MM.1S (cell line): Measurements from ENCODE around the gene RRAGC.
"Not testable (repeated sequence)": the region's sequence is repeated elsewhere in the genome, so short reads cannot be mapped to it uniquely, and the experiment has no call there.

ENCODE experiments used
- DNase-seq: peaks from one replicate; pipeline ENCODE4 v3.0.0-alpha.2; 2015
- H2AFZ ChIP-seq: fragments of 300-600 bp; sonication (generic); 2 replicates; pipeline ENCODE4 v1.6.0; 2016; ENCODE audit warnings: antibody characterized with exemption, low read length
- H3F3A ChIP-seq: fragments of 300-600 bp; sonication (generic); 2 replicates; pipeline ENCODE4 v1.6.1; 2016; ENCODE audit warnings: mild to moderate bottlenecking, antibody characterized with exemption, low read length, moderate library complexity, mixed read lengths; ENCODE audit not compliant: insufficient read depth
- H3K27ac ChIP-seq: fragments of 300-600 bp; sonication (generic); 2 replicates; pipeline ENCODE4 v1.5.1; 2016; ENCODE audit warnings: mild to moderate bottlenecking, low read length
- H3K27me3 ChIP-seq: fragments of 300-600 bp; sonication (generic); replicated peaks from 2 replicates; pipeline ENCODE4 v1.6.0; 2016; ENCODE audit warnings: low read length; ENCODE audit not compliant: insufficient read depth
- H3K36me3 ChIP-seq: fragments of 300-600 bp; sonication (generic); replicated peaks from 2 replicates; pipeline ENCODE4 v1.6.1; 2016; ENCODE audit warnings: mild to moderate bottlenecking, low read length, mixed read lengths; ENCODE audit not compliant: insufficient read depth
- H3K4me1 ChIP-seq: fragments of 300-600 bp; sonication (generic); 2 replicates; pipeline ENCODE4 v1.6.1; 2016; ENCODE audit warnings: low read length, mixed read lengths
- H3K4me2 ChIP-seq: fragments of 300-600 bp; sonication (generic); 2 replicates; pipeline ENCODE4 v1.6.0; 2016; ENCODE audit warnings: low read depth, low read length
- H3K4me3 ChIP-seq: fragments of 300-600 bp; sonication (generic); 2 replicates; pipeline ENCODE4 v1.5.1; 2016; ENCODE audit warnings: low read length, mixed read lengths
- H3K79me2 ChIP-seq: fragments of 300-600 bp; sonication (generic); 2 replicates; pipeline ENCODE4 v1.6.1; 2016; ENCODE audit warnings: mixed run types, low read length, mixed read lengths
- H3K9ac ChIP-seq: fragments of 300-600 bp; sonication (generic); 2 replicates; pipeline ENCODE4 v1.6.1; 2016; ENCODE audit warnings: low read length, mixed read lengths
- H3K9me2 ChIP-seq: fragments of 300-600 bp; sonication (generic); replicated peaks from 2 replicates; pipeline ENCODE4 v1.6.1; 2016; ENCODE audit warnings: mild to moderate bottlenecking, low read length, mixed read lengths; ENCODE audit not compliant: insufficient read depth
- H3K9me3 ChIP-seq: fragments of 300-600 bp; sonication (generic); replicated peaks from 2 replicates; pipeline ENCODE4 v1.6.1; 2016; ENCODE audit warnings: mild to moderate bottlenecking, low read length, mixed read lengths; ENCODE audit not compliant: insufficient read depth
- H4K20me1 ChIP-seq: fragments of 300-600 bp; sonication (generic); 2 replicates; pipeline ENCODE4 v1.6.1; 2016; ENCODE audit warnings: mild to moderate bottlenecking, low read length, moderate library complexity, mixed read lengths; ENCODE audit not compliant: insufficient read depth
- EZH2 ChIP-seq: fragments of 300-600 bp; sonication (generic); optimal IDR thresholded peaks from 2 replicates; pipeline ENCODE3; 2017; ENCODE audit warnings: low read depth, mild to moderate bottlenecking, antibody characterized with exemption, low read length, mixed read lengths
- EZH2phosphoT487 ChIP-seq: fragments of 300-600 bp; sonication (generic); IDR thresholded peaks from 2 replicates; pipeline ENCODE4 v1.6.1; 2018; ENCODE audit warnings: antibody characterized with exemption, low read length
- TF ChIP-seq, protein P1 (sequence below): fragments of 300-600 bp; sonication (generic); IDR thresholded peaks from 2 replicates; pipeline ENCODE4 v1.5.1; 2016; ENCODE audit warnings: antibody characterized with exemption, low read length, mixed read lengths

RRAGC gene

DNA sequence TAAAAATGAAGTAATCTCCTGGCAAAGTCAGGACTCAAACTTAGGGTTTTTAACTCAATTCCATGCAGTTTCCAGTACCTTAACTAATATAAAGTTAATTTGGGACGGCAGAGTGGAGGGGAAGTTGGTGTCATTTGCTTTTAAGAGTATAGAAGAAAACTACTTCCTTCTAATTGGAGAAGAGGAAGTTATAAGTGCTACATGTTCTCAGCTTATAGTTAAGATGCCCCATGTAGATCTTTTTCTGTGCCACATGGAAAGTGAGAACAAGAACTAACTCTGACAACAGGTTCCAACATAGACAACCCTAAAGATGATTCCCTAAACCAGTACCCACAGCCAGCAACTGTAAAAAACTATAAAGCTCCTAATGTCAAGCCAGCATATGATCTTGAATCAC is 11.5 kb downstream of the RRAGC start:
- Histone ChIP-seq H3K4me2 (no peak overlapping the region), H3K36me3 (0 out of 2 replicates have a peak, but pooled peaks cover 11% of the 10 kb centered on the region)
- no peak for DNase-seq

DNA sequence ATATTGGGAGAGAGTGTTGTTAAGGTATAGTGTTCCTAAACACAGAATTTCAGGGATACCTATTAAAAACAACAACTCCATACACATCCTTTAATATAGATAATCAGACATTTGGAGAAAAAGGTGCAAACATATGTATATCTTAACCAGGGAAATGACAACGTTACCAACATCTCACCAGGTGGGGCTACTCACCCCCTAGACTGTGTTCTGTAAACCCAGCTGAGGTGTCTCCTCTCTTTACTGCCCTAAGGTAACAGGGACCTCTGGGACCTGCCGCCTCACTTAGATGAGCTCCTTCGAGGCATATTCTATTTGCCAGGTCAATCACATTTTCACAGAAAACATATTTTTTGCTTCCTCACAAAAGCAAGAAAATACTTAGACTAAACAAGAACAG is 13.4 kb downstream of the RRAGC start:
- no peaks in the 10 kb centered on the region for H4K20me1 ChIP-seq
- TF ChIP-seq EZH2phosphoT487 (no peak), EZH2 (no peak)
- TF ChIP-seq, protein P1, sequence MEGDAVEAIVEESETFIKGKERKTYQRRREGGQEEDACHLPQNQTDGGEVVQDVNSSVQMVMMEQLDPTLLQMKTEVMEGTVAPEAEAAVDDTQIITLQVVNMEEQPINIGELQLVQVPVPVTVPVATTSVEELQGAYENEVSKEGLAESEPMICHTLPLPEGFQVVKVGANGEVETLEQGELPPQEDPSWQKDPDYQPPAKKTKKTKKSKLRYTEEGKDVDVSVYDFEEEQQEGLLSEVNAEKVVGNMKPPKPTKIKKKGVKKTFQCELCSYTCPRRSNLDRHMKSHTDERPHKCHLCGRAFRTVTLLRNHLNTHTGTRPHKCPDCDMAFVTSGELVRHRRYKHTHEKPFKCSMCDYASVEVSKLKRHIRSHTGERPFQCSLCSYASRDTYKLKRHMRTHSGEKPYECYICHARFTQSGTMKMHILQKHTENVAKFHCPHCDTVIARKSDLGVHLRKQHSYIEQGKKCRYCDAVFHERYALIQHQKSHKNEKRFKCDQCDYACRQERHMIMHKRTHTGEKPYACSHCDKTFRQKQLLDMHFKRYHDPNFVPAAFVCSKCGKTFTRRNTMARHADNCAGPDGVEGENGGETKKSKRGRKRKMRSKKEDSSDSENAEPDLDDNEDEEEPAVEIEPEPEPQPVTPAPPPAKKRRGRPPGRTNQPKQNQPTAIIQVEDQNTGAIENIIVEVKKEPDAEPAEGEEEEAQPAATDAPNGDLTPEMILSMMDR: no peak
- 0 out of 2 replicates have a peak, but pooled peaks cover 4% of the 10 kb centered on the region for H3K36me3 ChIP-seq
- no peaks in the 10 kb centered on the region; the same call in 1 of the 2 replicates for H3F3A ChIP-seq
- H3K4me1 ChIP-seq: no peaks in the 10 kb centered on the region
- DNase-seq: no peak
- H3K9me2 ChIP-seq: no peaks in the 10 kb centered on the region
- no peak overlapping the region for H3K27ac ChIP-seq
- H3K9ac ChIP-seq: no peak overlapping the region
- H3K27me3 ChIP-seq: no peaks in the 10 kb centered on the region
- H3K4me3 ChIP-seq: no peak overlapping the region
- H3K9me3 ChIP-seq: no peaks in the 10 kb centered on the region
- no peak overlapping the region for H3K4me2 ChIP-seq
- H3K79me2 ChIP-seq: peaks cover 5% of the 10 kb centered on the region; the same call in 1 of the 2 replicates
- H2AFZ ChIP-seq: no peak overlapping the region

More for the DNA sequence above, 11.5 kb downstream of the RRAGC start:
- Histone ChIP-seq H3K79me2 (peaks cover 10% of the 10 kb centered on the region), H3K9ac (no peak overlapping the region), H2AFZ (no peak overlapping the region), H3K27me3 (no peaks in the 10 kb centered on the region), H3K27ac (no peak overlapping the region), H3K9me3 (no peaks in the 10 kb centered on the region), H3K9me2 (no peaks in the 10 kb centered on the region), H3K4me3 (no peak overlapping the region), H3K4me1 (no peaks in the 10 kb centered on the region), H3F3A (no peaks in the 10 kb centered on the region), H4K20me1 (no peaks in the 10 kb centered on the region)
- TF ChIP-seq EZH2phosphoT487 (no peak), EZH2 (no peak)
- TF ChIP-seq, protein P1: no peak

DNA sequence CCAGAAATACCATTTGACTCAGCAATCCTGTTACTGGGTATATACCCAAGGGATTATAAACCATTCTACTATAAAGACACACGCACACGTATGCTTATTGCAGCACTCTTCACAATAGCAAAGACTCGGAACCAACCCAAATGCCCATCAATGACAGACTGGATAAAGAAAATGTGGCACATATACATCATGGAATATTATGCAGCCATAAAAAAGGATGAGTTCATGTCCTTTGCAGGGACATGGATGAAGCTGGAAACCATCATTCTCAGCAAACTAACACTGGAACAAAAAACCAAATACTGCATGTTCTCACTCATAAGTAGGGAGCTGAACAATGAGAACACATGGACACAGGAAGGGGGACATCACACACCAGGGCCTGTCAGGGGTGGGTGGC is 14.5 kb downstream of the RRAGC start:
- not testable (repeated sequence) for H3K36me3 ChIP-seq, H2AFZ ChIP-seq, H3K4me2 ChIP-seq, H3K9me3 ChIP-seq, H3K79me2 ChIP-seq, H3K27me3 ChIP-seq, H3F3A ChIP-seq, DNase-seq, H3K9me2 ChIP-seq, H3K9ac ChIP-seq, H3K4me1 ChIP-seq, H3K27ac ChIP-seq, H3K4me3 ChIP-seq, H4K20me1 ChIP-seq

DNA sequence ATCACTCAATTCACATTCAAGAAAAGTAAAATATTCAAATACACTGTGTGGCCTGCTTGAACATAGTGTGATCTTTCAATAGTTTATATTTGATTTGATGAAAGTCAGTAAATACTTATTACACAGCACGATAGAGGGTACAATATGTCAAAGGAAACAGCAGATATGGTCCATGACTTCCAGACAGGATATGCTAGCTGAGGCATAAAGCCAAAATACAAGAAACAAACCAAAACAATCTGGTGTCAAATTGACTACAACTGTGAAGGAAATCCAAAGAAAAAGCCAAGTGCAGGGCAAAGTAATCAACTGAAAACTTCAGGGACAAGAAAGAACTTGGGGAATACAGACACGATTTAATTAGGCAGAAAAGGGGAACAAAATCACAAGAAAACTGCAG is 19.3 kb downstream of the RRAGC start:
- Histone ChIP-seq H3K4me3 (no peak overlapping the region), H3K9me2 (no peaks in the 10 kb centered on the region), H3K4me1 (no peaks in the 10 kb centered on the region), H3K79me2 (no peaks in the 10 kb centered on the region), H3K27me3 (no peaks in the 10 kb centered on the region), H3K9me3 (no peaks in the 10 kb centered on the region), H3F3A (peaks cover 9% of the 10 kb centered on the region; the same call in 1 of the 2 replicates), H3K4me2 (no peak overlapping the region), H4K20me1 (no peaks in the 10 kb centered on the region), H3K9ac (no peak overlapping the region), H3K36me3 (no peaks in the 10 kb centered on the region), H2AFZ (no peak overlapping the region), H3K27ac (no peak overlapping the region)
- TF ChIP-seq EZH2: no peak
- TF ChIP-seq, protein P1: no peak
- no peak for TF ChIP-seq EZH2phosphoT487
- no peak for DNase-seq
